HG02763 (cell line): ENCODE measurements around the gene PTPRN2.
"Not testable (repeated sequence)": the region's sequence is repeated elsewhere in the genome, so short reads cannot be mapped to it uniquely, and the experiment has no call there.

Experiments
- ATAC-seq: cut with Tn5 transposase; IDR thresholded peaks from one replicate; pipeline ENCODE4 v1.9.1; 2021; ENCODE audit warnings: mild to moderate bottlenecking, moderate library complexity; ENCODE audit not compliant: unreplicated experiment

Gene PTPRN2

GRCh38 chr7:157905651-157906461 is 681.8 kb downstream of the PTPRN2 start:
- no peak for ATAC-seq

- no peak for ATAC-seq
These were observed 682.6 kb downstream of the PTPRN2 start for GRCh38 chr7:157904866-157905570.

GRCh38 chr7:157904211-157904865 is 683.3 kb downstream of the PTPRN2 start:
- no peak for ATAC-seq

- ATAC-seq, result no peak
These were observed 683.9 kb downstream of the PTPRN2 start for GRCh38 chr7:157903710-157904109.

- no peak for ATAC-seq
These were observed 684.3 kb downstream of the PTPRN2 start for GRCh38 chr7:157903296-157903695.

GRCh38 chr7:157901816-157902610 is 685.6 kb downstream of the PTPRN2 start:
- not testable (repeated sequence) for ATAC-seq

- no peak for ATAC-seq
These were observed 686.5 kb downstream of the PTPRN2 start for GRCh38 chr7:157901166-157901565.

- ATAC-seq, result no peak
These were observed 687.1 kb downstream of the PTPRN2 start for GRCh38 chr7:157900556-157900955.

- no peak for ATAC-seq
These were observed 687.6 kb downstream of the PTPRN2 start for GRCh38 chr7:157900011-157900410.

- no peak for ATAC-seq
These were observed 688.7 kb downstream of the PTPRN2 start for GRCh38 chr7:157898802-157899505.

- ATAC-seq, result no peak
These were observed 689.4 kb downstream of the PTPRN2 start for GRCh38 chr7:157898261-157898660.

GRCh38 chr7:157897681-157898080 is 689.9 kb downstream of the PTPRN2 start:
- no peak for ATAC-seq

- ATAC-seq, result no peak
These were observed 690.7 kb downstream of the PTPRN2 start for GRCh38 chr7:157896774-157897555.

- ATAC-seq, result not testable (repeated sequence)
These were observed 691.3 kb downstream of the PTPRN2 start for GRCh38 chr7:157896376-157896675.

GRCh38 chr7:157895520-157896375 is 691.9 kb downstream of the PTPRN2 start:
- no peak for ATAC-seq

GRCh38 chr7:157895098-157895497 is 692.5 kb downstream of the PTPRN2 start:
- ATAC-seq, result not testable (repeated sequence)

- ATAC-seq, result no peak
These were observed 694.0 kb downstream of the PTPRN2 start for GRCh38 chr7:157893535-157894044.

GRCh38 chr7:157892751-157893523 is 694.7 kb downstream of the PTPRN2 start:
- no peak for ATAC-seq
